GM21390 (cell line): ENCODE results near the gene NUP62.
"Not testable (repeated sequence)": the region's sequence is repeated elsewhere in the genome, so short reads cannot be mapped to it uniquely, and the experiment has no call there.

Experiments
- ATAC-seq: cut with Tn5 transposase; IDR thresholded peaks from one replicate; pipeline ENCODE4 v1.9.1; 2021; ENCODE audit not compliant: unreplicated experiment

The NUP62 gene, protein sequence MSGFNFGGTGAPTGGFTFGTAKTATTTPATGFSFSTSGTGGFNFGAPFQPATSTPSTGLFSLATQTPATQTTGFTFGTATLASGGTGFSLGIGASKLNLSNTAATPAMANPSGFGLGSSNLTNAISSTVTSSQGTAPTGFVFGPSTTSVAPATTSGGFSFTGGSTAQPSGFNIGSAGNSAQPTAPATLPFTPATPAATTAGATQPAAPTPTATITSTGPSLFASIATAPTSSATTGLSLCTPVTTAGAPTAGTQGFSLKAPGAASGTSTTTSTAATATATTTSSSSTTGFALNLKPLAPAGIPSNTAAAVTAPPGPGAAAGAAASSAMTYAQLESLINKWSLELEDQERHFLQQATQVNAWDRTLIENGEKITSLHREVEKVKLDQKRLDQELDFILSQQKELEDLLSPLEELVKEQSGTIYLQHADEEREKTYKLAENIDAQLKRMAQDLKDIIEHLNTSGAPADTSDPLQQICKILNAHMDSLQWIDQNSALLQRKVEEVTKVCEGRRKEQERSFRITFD

DNA sequence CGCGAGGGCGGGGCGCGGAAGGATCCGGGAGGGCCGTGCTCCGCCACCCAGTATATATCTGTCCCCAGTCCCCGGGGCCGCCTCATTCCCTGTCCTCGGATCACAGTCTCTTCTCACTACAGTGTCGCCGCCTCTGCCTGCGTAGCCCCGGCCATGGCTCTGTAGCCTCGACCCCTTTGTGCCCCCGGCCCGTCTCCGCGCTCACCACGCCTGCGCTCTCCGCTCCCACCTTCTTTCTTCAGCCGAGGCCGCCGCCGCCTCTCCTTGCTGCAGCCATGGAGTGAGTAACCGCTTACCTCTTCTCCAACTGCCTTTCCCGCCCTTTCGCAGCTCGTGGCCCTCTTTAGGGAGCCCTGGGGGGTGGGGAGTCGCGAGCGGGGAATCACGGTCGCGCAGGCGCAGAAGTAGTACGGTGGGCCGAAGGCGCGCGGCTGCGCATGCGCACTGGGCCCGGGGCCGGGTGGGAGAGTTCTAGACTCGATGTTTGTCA is at the start of gene NUP62, which contains the start of gene ATF5:
TSS of gene NUP62 (minus strand) at position 384 of the 490 bp plus-strand sequence. CDS start 19,697 bp downstream, outside the sequence.
TSS of gene ATF5 (plus strand) at position 85 of the 490 bp plus-strand sequence. CDS start 1,646 bp downstream, outside the sequence.
- ATAC-seq, result peak; percentile 48

DNA sequence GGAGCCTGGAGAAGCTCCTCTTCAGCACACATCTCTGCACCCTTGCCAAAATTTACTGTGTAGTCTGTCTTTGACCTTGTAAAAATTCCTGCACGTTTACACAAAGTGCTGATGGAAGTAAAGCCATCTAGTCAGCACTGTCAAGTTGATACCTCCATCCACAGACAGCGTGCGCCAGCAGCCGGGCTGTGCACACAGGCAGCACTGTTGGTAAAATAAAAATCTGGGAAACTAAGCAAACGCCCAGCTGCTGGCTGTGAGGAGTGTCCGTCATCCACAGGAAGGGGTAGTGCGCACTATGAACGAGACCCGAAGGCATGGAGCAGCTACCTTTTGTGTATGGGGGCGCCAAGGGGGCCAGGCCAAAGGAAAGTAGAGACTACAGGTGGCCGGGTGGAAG is 49.0 kb upstream of the NUP62 start:
- no peak for ATAC-seq

DNA sequence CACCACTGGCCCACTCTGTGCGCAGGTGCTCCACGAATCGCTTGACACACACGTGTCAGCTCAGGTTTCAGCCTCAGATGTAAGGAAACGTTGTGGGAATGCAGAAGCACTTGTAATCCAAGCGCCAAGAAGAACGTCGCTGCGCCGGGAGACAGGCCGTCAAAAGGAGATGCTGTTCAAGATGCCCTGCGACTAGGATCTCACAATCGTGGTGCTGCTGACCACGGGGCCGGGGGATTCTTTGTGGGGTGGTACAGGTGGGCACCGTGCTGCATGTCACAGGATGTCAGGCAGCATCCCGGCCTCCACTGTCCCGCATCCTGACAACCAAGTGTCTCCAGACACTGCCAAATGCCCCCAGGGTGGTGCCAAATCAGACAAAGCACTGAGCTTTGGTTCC is 48.6 kb upstream of the NUP62 start:
- no peak for ATAC-seq

DNA sequence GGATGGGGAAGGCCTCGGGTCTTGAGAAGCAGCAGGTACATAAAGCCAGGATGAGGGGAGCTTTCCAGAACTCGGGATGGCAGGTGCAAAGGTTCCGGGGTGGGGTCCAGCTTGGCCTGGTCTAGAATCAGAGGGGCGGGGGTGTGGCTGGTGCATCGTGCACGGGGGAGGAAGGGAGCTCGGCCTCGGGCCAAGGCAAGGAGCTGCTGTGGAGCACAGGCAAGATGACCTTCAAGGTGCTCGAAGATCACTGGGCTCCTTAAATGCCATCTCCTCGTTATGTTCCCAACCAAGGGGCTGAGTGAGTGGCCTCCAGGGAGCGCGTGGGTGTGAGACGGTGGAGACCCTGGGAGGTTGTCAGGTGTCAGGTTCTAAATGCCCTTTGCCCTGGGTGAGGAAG is 47.8 kb upstream of the NUP62 start:
- no peak for ATAC-seq

DNA sequence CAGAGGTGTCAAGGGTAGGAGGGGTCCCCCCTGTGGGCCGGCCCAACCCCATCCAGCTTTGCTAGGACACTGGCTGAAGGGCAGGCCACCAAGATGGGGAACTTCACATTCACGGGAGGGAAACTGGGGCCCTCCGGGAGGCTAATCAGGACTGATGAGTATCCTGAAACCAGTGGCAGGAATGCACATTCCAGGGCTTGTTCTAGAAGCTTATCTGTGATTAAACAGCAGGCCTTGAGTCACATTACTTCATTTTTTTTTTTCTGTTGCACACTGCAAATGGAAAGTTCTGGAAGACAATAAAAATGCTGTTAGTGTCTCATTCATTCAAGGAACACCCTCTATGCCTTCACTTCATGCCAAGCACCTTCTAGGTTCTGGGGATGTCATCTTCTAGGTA is 47.2 kb upstream of the NUP62 start:
- no peak for ATAC-seq

DNA sequence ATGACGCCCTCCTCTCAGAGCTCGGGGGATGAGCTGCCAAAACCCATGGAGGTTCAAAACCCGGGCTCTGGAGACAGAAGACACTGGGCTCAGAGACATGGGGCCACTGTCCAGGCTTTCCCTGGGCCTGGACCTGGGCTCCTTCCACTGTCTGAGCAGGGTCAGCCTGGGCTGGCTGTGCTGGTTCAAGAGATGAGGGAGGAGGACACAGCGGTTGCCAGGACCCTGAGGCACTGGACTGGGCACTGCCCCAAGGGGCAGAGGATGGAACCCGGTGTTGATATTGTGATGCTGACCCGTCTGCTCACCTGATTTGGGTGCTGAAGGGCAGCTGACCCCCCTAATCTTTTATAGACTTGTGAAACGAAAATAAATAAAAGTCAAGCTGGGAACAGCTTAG is 45.7 kb upstream of the NUP62 start:
- ATAC-seq, result no peak

DNA sequence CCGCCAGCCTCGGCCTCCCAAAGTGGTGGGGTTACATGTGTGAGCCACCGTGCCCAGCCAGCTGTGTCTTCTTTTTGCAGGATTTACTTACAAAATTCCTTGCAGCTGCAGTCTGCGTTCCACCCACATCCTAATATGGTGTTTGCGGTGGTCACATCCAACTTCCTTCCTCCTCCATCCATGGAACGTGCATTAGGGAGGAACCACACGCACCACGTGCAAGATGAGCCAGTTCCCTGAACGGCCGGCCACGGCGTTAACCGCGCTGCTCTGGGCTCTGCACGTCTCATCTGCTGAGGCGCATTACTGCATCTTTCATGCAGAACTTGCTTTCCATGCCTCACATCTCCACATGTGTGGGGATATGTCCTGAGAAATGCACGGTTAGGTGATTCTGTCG is 44.7 kb upstream of the NUP62 start:
- no peak for ATAC-seq

DNA sequence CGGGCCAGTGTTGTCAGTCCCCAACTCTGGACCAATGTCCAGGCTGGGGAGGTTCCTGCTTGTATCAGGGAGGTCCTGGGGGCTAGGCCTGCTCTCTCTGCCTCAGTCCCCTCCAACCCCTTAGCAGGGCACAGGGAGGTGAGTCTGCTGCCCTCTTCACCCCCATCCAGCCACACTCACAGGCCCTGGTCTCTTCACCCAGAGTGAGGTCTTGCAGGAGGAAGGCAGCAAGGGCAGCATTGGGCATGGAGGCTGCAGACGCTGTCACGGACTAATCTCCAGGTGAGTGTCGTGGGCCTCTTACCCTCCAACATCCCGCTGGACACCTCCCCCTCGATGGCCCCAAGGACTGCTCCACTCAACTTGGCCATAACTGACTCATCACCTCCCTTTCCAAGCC is 43.5 kb upstream of the NUP62 start:
- ATAC-seq, result no peak

DNA sequence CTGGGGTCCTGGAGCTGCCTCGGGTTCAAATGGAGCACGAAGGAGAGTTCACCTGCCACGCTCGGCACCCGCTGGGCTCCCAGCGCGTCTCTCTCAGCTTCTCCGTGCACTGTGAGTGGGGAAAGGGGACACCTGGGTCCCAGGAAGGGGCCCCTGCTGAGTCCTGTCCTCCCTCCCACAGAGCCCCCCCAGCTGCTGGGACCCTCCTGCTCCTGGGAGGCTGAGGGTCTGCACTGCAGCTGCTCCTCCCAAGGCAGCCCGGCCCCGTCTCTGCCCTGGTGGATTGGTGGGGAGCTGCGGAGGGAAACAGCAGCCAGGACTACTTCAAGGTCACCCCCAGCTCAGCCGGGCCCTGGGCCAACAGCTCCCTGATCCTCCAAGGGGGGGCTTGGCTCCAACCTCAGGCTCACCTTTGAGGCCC is 42.7 kb upstream of the NUP62 start:
- no peak for ATAC-seq

DNA sequence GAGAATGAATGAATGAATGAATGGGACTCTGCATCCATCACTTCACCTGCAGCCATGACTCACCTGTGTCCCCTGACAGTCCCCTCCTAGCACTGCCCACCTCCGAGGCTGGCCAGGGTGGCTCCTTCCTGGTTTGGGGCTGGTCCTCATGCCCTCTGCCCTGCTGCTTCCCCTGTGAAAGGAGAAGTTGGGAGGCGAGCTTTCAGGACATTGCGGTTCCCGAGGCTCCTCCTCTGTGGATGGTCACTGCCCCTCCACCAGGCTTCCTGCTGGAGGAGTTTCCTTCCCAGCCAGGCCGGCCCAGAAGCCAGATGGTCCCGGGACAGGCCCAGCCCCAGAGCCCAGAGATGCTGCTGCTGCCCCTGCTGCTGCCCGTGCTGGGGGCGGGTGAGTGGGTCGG is 40.1 kb upstream of the NUP62 start:
- ATAC-seq, result not testable (repeated sequence)

DNA sequence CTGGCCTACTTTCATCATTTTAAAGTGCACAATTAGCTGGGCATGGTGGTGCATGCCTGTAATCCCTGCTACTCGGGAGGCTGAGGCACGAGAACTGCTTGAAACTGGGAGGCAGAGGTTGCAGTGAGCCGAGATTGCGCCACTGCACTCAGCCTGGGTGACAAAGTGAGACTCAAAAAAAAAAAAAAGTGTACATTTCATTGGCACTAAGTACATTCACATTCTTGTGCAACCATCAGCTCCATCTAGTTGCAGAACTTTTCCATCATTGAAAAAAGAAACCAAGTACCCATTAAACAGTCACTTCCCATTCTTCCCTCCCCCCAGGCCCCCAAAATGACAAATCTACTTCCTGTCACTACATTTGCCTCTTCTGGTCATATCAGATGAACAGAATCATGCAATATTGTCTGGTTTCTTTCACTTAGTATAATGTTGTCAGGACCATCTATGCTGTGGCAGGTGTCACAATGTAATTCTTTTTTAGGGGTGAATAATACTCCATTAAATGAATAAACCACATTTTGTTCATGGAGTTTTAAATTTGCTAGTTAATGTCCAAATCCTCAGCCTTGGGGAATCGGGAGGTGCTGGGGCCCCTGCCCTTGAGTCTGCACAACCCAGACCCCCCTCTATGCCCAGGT is 39.1 kb upstream of the NUP62 start:
- ATAC-seq, result no peak

DNA sequence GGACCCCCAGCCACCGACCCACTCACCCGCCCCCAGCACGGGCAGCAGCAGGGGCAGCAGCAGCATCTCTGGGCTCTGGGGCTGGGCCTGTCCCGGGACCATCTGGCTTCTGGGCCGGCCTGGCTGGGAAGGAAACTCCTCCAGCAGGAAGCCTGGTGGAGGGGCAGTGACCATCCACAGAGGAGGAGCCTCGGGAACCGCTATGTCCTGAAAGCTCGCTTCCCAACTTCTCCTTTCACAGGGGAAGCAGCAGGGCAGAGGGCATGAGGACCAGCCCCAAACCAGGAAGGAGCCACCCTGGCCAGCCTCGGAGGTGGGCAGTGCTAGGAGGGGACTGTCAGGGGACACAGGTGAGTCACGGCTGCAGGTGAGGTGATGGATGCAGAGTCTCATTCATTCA is 31.7 kb upstream of the NUP62 start, which contains the start of gene SIGLEC11:
TSS of gene SIGLEC11 (minus strand) at position 193 of the 400 bp plus-strand sequence. CDS start at position 102, 91 bp downstream.
- ATAC-seq, result not testable (repeated sequence)

DNA sequence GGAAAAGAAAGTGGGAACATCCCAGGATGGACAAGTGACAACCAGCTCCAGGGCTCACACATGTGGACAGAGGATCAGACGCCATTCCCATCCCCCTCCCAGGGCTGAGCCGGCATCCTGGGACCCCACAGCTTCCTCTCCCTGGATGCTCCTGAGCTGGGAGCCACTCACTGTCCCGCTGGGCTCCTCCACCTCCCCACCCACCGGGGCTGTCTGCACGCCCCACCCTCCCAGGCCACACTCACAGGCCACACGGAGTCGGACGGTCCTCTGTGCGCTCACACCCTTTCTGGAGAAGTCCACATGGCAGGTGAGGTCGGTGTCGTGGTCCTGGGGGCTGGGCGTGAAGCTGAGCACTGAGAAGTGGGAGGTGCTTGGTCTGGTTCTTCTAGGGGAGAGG is 30.6 kb upstream of the NUP62 start:
- ATAC-seq, result not testable (repeated sequence)

DNA sequence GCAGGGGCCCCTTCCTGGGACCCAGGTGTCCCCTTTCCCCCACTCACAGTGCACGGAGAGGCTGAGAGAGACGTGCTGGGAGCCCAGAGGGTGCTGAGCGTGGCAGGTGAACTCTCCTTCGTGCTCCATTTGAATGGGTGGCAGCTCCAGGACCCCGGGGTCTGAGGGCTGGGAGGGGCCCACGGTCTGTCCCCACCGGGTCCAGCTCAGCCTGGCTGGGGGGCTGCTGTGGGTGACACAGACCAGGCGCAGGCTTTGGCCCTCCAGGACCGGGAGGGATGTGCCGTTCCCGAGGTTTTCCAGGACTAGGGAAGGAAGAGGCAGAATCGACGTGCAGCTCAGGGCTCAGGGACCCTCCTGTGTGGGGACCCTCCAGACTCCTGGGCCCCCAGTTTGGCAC is 29.3 kb upstream of the NUP62 start:
- ATAC-seq, result not testable (repeated sequence)

DNA sequence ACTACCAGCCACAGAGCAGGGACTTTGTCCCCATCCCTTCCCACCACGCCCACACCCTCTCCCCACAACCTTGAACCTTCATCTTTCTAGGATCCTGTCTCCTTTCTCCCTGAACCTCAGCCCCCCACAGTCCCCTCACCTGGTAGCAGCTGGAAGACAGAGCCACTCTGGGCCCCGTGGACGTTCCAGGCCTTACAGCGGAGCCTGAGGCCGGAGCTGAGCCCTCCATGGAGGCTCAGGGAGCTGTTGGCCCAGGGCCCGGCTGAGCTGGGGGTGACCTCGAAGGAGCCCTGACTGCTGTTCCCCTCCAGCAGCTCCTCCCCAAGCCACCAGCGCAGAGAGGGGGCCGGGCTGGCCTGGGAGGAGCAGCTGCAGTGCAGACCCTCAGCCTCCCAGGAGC is 28.8 kb upstream of the NUP62 start:
- not testable (repeated sequence) for ATAC-seq

DNA sequence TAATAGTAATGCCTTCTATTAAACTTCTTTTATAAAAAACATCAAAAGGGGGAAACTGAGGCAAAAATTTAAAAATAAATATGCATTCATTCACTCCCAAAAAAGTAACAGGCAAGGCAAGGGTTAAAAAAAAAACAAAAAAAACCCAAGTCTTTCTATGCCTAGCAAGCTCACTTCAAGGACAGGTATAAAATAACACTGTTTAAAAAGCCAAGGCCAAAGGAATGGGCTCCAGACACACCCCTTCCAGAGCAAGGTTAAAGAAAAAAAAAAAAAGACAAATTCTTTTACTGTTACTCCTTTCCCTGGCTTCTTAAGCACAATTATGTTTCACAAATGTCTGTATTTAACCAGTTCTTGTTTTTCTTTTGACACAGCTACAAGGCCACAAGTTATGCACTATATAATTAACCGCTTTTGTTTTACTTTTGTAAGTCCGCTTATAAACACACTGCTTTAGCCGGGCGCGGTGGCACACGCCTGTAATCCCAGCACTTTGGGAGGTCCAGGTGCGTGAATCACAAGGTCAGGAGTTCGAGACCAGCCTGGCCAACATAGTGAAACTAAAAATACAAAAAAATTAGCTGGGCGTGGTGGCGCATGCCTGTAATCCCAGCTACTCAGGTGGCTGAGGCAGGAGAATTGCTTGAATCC is 28.1 kb upstream of the NUP62 start:
- no peak for ATAC-seq

DNA sequence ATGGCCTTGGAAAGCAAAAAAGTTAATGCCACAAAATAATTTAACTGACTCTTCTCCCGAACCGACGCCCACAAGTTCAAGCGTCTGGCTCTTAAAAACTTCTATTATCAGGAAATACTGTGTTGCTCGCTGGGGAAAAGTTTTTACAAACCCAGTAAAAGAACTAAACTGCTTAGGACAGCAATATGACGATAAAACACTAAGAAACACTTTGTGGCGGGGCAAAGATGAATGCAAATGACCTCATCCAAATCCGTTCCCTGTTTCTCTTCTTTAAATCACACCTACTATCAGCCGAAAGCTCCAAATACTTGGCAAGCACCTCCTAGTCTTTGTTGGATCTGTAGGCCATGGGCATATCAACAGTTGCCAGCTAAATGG is 26.8 kb upstream of the NUP62 start:
- no peak for ATAC-seq

DNA sequence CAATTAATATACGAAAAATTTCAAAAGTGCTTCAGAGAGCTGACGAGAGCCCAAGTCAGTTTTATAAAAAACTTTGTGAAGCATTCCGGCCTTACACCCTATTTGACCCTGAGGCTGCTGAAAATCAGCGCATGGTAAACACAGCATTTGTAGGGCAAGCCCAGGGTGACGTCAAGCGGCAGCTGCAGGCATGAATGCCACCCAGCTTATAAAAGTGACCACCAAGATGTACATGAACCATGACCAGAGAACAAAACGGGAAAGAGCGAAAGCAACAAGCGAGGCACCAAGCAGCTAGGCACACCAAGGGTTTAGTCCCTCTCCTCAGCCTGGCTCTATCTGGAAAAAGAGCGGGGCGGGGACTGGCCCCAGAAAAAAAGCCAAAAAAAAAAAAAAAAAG is 25.6 kb upstream of the NUP62 start:
- no peak for ATAC-seq

DNA sequence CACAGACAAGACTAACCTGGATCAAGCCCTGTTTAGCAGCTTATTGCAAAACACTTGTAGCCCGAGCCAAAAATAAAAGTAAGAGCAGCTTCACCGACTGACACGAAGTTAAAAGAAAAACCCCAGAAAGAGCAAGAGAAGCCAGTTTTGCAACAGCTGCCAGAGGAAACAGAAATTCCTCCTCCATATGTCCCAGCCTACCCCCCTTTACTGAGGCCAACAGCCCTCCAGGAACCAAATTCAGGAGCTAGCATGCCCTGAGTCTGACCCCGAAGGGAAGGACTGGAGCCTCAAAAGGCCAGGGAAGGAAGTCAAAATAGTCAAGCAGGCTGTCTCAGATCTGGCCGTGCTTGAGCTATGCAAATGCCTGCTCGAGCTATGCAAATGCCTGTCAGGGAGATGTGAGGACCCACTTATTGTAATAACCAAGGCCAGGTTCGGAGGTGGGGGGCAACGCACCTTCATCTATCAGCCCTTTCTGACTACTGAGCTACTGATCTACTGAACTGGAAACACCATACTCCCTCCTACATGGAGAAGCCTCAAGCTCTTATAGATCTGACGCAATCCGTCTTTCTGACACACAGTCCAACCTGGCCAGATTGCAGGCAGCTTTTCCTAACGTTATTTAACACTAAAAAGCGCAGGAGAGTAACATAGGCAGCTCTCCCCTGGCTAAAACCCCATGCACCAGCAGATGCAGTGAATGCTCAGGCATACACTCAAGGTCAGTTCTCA is 25.0 kb upstream of the NUP62 start:
- no peak for ATAC-seq

DNA sequence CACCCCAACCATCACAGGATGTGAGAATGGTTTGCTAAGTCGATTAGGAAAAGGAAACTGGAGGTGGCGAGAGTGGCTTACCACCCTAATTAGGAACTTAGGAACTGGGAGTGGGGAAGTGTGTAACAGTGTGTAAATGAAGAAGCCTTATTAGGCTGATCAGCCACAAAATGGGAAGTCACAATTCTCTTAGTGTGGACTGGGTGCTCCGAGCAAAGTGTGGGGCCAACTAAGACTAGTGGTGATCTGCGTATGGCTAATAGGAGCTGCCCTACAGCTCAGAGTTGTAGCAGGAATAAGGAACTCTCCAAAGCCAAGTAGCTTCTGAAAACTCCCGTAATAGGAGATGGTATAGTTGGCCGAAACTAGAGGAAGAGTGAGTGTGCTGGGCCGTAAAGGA is 24.1 kb upstream of the NUP62 start:
- no peak for ATAC-seq

DNA sequence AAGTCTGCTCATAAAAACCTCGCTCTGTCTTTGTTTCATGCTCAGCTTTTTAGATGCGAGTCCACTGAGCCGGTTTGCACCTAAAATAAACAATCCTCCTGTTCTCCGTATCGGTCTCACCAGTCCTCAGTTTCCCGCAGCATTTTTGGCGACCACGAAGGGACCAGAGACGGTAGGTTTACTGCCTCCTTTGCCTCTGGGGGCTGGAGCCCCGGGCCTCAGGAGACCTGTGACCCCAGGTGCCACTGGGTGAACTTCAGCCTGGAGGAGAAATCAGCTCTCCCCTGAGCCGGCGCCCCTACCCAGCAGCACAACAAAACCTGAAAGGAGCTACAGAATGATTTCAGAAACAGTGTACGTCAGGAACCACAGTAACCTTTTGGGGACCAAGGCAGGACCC is 23.6 kb upstream of the NUP62 start:
- no peak for ATAC-seq
